Thoracic aorta (tissue), 2 donors: ENCODE results near the gene BCOR. TPM values are rescaled to one million over a fixed set of nuclear protein-coding genes. Genes with fewer than 3 reads are reported as not detected.

Source experiments
- ATAC-seq: fragments of 150-250 bp; one replicate; pipeline ENCODE4 v1.8.0; 2017; ENCODE audit warnings: low read depth; ENCODE audit not compliant: insufficient number of reproducible peaks, low FRiP score
- DNase-seq: peaks from one replicate; pipeline ENCODE4 v3.0.0-alpha.2; 2020; ENCODE audit warnings: low spot score
- H3K27ac ChIP-seq, 2 donors: fragments of 200-600 bp; sonication (generic); 1 replicate in 1 of 2; 2 replicates in 1 of 2; pipeline ENCODE4 v1.5.1; 2016; ENCODE audit warnings: mild to moderate bottlenecking in 2 of 2, moderate library complexity in 2 of 2
- H3K27me3 ChIP-seq: fragments of 200-600 bp; sonication (generic); replicated peaks from 2 replicates; pipeline ENCODE4 v1.6.0; 2016; ENCODE audit warnings: mild to moderate bottlenecking; ENCODE audit not compliant: insufficient read depth
- H3K36me3 ChIP-seq: fragments of 200-600 bp; sonication (generic); one replicate; pipeline ENCODE4 v1.5.1; 2016
- H3K4me1 ChIP-seq, 2 donors: fragments of 200-600 bp; sonication (generic); 1 replicate in 1 of 2; 2 replicates in 1 of 2; pipeline versions ENCODE4 v1.5.1 to v1.6.0; 2016; ENCODE audit warnings: low read depth in 2 of 2, mild to moderate bottlenecking in 1 of 2; ENCODE audit not compliant: control insufficient read depth in 1 of 2
- H3K4me3 ChIP-seq: fragments of 200-600 bp; sonication (generic); 2 replicates; pipeline ENCODE4 v1.5.1; 2016; ENCODE audit warnings: mild to moderate bottlenecking
- H3K9me3 ChIP-seq: fragments of 200-600 bp; sonication (generic); 2 replicates; pipeline ENCODE4 v1.5.1; 2016
- total RNA-seq, 2 donors: library from RNA; depleted of rRNA; stranded (reverse); fragments of >200 nt; gene quantifications; one replicate each; pipeline versions ENCODE4 v1.1.0 to v1.2.3, GENCODE V29; 2016
- TF ChIP-seq, protein P1 (sequence below): fragments of 200-600 bp; sonication (generic); IDR thresholded peaks from one replicate; pipeline ENCODE4 v1.5.1; 2019; ENCODE audit warnings: antibody characterized with exemption

BCOR gene
- total RNA-seq, 2 donors from 2014 or later: 28.6 to 30.7 TPM

DNA sequence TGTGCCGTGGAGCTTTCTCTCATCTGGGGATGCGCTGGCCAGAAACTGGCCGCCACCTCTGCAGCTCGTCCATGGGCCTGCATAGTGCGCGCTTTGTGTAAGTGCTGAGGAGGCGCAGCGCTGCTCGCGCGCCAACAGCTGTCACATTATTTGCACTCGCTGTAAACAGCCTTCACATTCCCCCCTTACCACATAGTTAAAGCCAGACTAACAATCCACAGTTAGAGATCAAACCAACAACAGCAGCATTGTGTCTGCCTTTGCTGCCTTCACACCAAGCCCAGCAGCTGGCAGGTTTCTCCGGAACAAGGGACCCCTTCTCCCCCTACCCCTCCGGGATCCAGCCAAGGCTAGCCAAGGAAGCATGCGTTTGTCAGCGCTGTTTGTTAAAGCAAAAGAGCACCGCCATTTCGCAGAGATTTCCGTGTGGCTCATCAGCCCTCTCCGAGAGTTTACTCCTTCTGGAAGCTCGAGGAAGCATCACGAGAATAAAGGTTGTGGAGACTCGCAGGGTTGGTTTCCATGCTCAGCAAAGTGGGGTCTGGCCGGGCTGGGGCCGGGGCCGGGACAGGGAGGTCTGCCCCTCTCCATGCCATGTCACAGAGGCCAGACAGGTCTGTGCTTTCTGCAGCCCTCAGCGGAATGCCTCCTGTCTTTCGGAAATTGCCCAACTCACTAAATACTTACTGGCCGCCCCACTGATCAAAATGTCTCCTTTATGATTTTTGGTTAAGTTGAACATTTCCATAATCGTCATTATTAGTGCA is 11.0 kb downstream of the BCOR start:
- Histone ChIP-seq H3K9me3 (no peaks in the 10 kb centered on the region), H3K4me3 (no peak overlapping the region), H3K27ac (peak overlapping the region in 1 of 2 donors; percentile 61), H3K36me3 (no peaks in the 10 kb centered on the region), H3K4me1 (peaks cover 21 to 74% of the 10 kb centered on the region in 2 donors), H3K27me3 (no peaks in the 10 kb centered on the region)
- no peak for ATAC-seq
- DNase-seq: no peak
- TF ChIP-seq, protein P1, sequence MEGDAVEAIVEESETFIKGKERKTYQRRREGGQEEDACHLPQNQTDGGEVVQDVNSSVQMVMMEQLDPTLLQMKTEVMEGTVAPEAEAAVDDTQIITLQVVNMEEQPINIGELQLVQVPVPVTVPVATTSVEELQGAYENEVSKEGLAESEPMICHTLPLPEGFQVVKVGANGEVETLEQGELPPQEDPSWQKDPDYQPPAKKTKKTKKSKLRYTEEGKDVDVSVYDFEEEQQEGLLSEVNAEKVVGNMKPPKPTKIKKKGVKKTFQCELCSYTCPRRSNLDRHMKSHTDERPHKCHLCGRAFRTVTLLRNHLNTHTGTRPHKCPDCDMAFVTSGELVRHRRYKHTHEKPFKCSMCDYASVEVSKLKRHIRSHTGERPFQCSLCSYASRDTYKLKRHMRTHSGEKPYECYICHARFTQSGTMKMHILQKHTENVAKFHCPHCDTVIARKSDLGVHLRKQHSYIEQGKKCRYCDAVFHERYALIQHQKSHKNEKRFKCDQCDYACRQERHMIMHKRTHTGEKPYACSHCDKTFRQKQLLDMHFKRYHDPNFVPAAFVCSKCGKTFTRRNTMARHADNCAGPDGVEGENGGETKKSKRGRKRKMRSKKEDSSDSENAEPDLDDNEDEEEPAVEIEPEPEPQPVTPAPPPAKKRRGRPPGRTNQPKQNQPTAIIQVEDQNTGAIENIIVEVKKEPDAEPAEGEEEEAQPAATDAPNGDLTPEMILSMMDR: no peak

DNA sequence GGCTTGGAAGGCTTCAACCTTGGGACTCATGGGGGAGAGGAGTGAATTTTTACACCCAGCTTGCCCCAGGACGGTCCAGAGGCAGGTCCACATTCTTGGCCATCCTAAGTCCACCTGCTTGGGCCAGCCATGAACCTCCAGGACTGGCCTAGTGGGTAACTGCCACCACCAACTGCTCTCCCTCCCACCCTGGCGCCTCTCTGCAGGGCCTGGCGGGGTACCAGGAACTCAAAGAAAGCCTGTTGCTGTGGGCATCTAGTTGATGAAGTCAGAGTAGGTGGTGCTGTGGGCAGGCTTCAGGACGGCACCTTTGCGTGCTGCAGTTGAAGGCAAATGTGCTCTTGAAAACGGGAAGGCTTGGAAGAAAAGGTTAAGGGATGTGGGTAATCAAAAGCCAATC is 12.0 kb downstream of the BCOR start:
- peak overlapping the region; percentile 17 to 61 for H3K27ac ChIP-seq
- H3K9me3 ChIP-seq: no peaks in the 10 kb centered on the region
- DNase-seq (no peak), ATAC-seq (no peak)
- TF ChIP-seq, protein P1: no peak
- H3K27me3 ChIP-seq: no peaks in the 10 kb centered on the region
- peak overlapping the region; percentile 71 for H3K4me3 ChIP-seq
- no peaks in the 10 kb centered on the region for H3K36me3 ChIP-seq
- H3K4me1 ChIP-seq: peaks cover 18 to 69% of the 10 kb centered on the region in 2 donors

DNA sequence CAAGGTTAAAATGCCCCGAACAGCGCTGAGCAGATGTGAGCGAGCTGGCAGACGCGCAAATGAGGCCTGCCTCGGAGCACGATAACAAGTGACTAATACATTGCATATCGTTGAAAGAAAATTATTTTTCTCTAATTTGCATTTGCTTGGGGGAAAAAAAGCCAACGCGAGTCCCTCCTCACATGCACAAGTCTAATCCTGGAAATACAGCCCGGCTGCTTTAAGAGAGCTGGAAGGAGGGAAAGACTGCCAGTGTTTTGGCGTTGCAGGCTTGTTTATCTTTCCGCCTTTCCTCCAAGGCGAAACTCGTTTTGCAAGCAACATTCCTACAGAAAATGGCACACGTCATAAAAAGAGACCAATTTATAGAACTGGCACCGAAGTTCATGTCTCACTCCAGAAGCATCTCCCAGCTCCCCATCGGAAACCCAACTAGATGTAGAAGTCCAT is 12.6 kb downstream of the BCOR start:
- H3K4me3 ChIP-seq: peak overlapping the region; percentile 71
- TF ChIP-seq, protein P1: no peak
- no peaks in the 10 kb centered on the region for H3K27me3 ChIP-seq
- no peaks in the 10 kb centered on the region for H3K9me3 ChIP-seq
- no peaks in the 10 kb centered on the region for H3K36me3 ChIP-seq
- peak overlapping the region in 1 of 2 donors; percentile 61 for H3K27ac ChIP-seq
- ATAC-seq: no peak
- no peak for DNase-seq
- peaks cover 17 to 67% of the 10 kb centered on the region in 2 donors for H3K4me1 ChIP-seq

DNA sequence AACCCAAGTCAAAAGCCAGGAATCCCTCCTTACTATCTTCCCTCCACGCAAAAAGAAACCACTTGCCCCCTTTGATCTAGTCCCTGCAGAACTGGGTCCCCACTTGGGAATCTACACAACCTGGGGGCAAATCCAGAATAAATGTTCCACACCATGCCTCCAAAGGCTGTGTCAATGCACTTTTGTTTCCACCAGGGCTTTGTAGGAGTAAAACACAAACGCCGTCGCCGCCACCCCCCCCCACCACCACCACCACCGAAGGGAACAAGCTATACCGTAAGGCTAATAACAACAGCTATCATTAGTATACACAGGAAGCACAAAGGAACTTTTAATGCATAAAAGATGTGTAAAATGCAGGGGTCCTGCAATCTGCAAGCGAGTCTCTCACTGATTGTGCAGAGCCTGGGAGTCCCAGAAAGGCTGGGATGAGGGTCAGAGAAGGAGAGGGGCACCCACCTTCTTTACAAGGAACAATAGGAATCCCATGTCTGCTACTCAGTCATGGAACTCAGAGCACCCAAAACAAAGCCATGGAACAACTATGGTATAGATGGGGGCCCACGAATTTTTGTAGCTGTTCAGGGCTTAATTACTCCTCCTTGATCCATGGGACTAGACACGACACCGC is 13.2 kb downstream of the BCOR start:
- H3K27me3 ChIP-seq: no peaks in the 10 kb centered on the region
- H3K4me1 ChIP-seq: peaks cover 17 to 62% of the 10 kb centered on the region in 2 donors
- TF ChIP-seq, protein P1: no peak
- ATAC-seq: no peak
- H3K36me3 ChIP-seq: no peaks in the 10 kb centered on the region
- peak overlapping the region; percentile 71 for H3K4me3 ChIP-seq
- H3K27ac ChIP-seq: no peak overlapping the region
- no peak for DNase-seq
- H3K9me3 ChIP-seq: no peaks in the 10 kb centered on the region

DNA sequence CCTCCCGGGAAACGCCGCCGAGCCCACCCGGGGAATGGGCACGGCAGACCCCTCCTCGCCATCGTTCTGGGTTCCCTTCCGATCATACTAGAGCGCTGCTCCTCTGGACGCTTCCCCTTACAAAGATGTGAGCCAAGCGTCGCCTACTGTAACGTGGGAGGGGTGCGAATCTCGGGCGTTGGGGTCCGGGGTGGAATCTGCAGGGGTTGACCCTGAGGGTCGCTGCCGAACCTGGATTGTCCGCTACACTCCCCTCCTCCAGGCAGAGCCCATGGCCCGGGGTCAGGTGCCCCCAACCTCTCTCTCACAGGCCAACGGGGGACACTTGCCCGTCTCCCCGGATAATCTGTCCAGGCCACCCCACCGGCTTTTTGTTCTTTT is 13.8 kb downstream of the BCOR start:
- ATAC-seq (no peak), DNase-seq (no peak)
- Histone ChIP-seq H3K27ac (no peak overlapping the region), H3K9me3 (no peaks in the 10 kb centered on the region), H3K36me3 (no peaks in the 10 kb centered on the region), H3K4me3 (peak overlapping the region; percentile 71), H3K4me1 (peaks cover 17 to 56% of the 10 kb centered on the region in 2 donors), H3K27me3 (no peaks in the 10 kb centered on the region)
- TF ChIP-seq, protein P1: no peak
